Measurements from ENCODE around the gene ZNF732. TPM values are rescaled to one million over a fixed set of nuclear protein-coding genes. Genes with fewer than 3 reads are reported as not detected.
A peak's percentile ranks its signal among the peaks of the same experiment; 100 is the strongest.

Gene ZNF732
- total RNA-seq, 3 donors from 2014 or later = not detected

GRCh38 chr4:336893-337142, 31.5 kb upstream of the ZNF732 start:
- DNase-seq = no peak
- ATAC-seq = peak; percentile 11
- Histone ChIP-seq H3K4me3 (peak overlapping the region; percentile 83), H3K36me3 (ENCODE audit: low read depth) (no peaks in the 10 kb centered on the region), H3K9me3 (peaks cover 27% of the 10 kb centered on the region), H3K4me1 (ENCODE audit: low read depth) (peaks cover 2% of the 10 kb centered on the region)
- TF ChIP-seq, protein P1, sequence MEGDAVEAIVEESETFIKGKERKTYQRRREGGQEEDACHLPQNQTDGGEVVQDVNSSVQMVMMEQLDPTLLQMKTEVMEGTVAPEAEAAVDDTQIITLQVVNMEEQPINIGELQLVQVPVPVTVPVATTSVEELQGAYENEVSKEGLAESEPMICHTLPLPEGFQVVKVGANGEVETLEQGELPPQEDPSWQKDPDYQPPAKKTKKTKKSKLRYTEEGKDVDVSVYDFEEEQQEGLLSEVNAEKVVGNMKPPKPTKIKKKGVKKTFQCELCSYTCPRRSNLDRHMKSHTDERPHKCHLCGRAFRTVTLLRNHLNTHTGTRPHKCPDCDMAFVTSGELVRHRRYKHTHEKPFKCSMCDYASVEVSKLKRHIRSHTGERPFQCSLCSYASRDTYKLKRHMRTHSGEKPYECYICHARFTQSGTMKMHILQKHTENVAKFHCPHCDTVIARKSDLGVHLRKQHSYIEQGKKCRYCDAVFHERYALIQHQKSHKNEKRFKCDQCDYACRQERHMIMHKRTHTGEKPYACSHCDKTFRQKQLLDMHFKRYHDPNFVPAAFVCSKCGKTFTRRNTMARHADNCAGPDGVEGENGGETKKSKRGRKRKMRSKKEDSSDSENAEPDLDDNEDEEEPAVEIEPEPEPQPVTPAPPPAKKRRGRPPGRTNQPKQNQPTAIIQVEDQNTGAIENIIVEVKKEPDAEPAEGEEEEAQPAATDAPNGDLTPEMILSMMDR (IDR thresholded peaks at IDR 0.05) = no peak
- intact Hi-C loops (cut with DNase I, micrococcal nuclease) = no loop called here

GRCh38 chr4:336099-336892, 31.0 kb upstream of the ZNF732 start:
- DNase-seq (peak; percentile 29 to 63 (median 53)), ATAC-seq (peak; percentile 1)
- no peaks in the 10 kb centered on the region for H3K36me3 ChIP-seq (ENCODE audit: low read depth)
- H3K4me3 ChIP-seq = peak overlapping the region; percentile 83
- H3K4me1 ChIP-seq (ENCODE audit: low read depth) = peaks cover 2% of the 10 kb centered on the region
- peaks cover 22% of the 10 kb centered on the region for H3K9me3 ChIP-seq
- TF ChIP-seq, protein P1 (IDR thresholded peaks at IDR 0.05) = no peak
- intact Hi-C loops (cut with DNase I, micrococcal nuclease) = no loop called here

DNA sequence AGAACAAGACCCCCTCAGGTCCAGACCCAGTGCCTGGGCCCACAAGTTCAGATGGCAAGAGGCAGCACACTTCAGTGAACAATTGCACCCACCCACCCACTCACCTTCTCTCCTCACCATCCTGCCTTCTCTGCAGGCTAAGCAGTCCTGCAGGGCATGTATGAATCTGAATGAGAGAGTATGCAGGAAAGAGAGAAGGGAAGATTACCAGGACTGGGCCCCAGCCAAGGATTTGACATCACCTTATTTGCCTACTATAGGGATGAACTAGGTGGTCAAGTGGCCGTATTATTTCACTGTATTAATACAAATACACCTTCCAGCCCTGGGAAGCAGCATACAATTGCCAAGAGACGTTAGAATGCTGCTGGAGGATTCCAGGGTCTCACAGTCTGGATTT, 30.2 kb upstream of the ZNF732 start:
- H3K4me1 ChIP-seq (ENCODE audit: low read depth) = peaks cover 2% of the 10 kb centered on the region
- H3K4me3 ChIP-seq = no peak overlapping the region
- no peaks in the 10 kb centered on the region for H3K36me3 ChIP-seq (ENCODE audit: low read depth)
- H3K9me3 ChIP-seq = peaks cover 14% of the 10 kb centered on the region
- ATAC-seq = no peak
- intact Hi-C loops (cut with DNase I, micrococcal nuclease) = no loop called here
- no peak for DNase-seq
- TF ChIP-seq, protein P1 (IDR thresholded peaks at IDR 0.05) = no peak

DNA sequence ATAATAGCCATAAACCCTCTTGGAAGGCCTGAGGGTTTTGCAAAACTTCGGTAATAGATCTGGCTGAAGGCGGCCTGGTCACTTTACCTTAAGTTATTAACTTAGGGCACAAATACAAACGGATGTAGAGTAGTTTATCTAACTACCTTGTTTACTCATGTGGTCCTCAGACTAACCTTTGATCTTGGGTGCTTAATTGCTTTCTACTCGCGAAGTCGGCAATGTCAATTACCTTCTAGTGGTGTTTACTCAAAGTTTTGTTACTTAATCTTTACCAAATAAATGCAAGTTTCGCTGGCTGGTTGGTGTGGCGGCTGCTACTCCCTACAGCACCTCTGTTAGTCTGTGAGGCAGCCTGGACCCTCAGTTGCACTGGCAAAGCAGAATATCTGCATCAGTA, 23.5 kb upstream of the ZNF732 start:
- H3K4me1 ChIP-seq (ENCODE audit: low read depth) = no peaks in the 10 kb centered on the region
- intact Hi-C loops (cut with DNase I, micrococcal nuclease) = no loop called here
- ATAC-seq (no peak), DNase-seq (no peak)
- TF ChIP-seq, protein P1 (IDR thresholded peaks at IDR 0.05) = no peak
- no peaks in the 10 kb centered on the region for H3K36me3 ChIP-seq (ENCODE audit: low read depth)
- H3K9me3 ChIP-seq = peaks cover 36% of the 10 kb centered on the region
- no peak overlapping the region for H3K4me3 ChIP-seq

DNA sequence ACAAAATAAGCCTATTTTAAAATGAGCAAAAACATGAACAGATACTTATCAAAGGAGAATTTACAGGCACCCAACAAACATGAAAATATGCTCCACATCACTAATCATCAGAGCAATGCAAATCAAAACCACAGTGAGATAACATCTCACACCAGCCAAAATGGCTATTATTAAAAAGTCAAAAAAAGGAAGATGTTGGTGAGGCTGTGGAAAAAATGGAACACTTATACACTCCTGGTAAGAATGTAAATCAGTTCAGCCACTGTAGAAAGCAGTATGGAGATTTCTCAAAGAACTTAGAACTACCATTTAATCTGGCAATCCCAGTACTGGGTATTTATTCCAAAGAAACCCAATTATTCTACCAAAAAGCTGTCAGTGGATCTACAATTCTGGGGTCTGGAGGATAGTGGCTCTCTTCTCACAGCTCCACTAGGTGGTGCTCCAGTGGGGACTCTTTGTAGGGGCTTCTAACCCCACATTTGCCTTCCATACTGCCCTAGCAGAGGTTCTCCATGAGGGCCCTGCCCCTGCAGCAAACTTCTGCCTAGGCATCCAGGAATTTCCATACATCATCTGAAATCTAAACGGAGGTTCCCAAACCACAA, 9.1 kb upstream of the ZNF732 start:
- Histone ChIP-seq H3K4me1 (ENCODE audit: low read depth) (no peaks in the 10 kb centered on the region), H3K4me3 (no peak overlapping the region), H3K36me3 (ENCODE audit: low read depth) (no peaks in the 10 kb centered on the region), H3K9me3 (peaks cover 10% of the 10 kb centered on the region)
- TF ChIP-seq, protein P1 (IDR thresholded peaks at IDR 0.05) = no peak
- ATAC-seq (no peak), DNase-seq (no peak)
- intact Hi-C loops (cut with DNase I, micrococcal nuclease) = no loop called here
